OCI-LY7 (cell line): ENCODE measurements around the gene MACROD2. TPM values are rescaled to one million over a fixed set of nuclear protein-coding genes. Genes with fewer than 3 reads are reported as not detected.

Experiments
- BruUV-seq: library from RNA; stranded (reverse); fragments of 400-500 nt; replicated peaks from 2 replicates; lab custom pipeline; 2021; lab: Mats Ljungman, UMichigan
- CTCF ChIA-PET: fragments of 300-600 bp; sonication (Branson Sonifier 250); formaldehyde crosslinking; loops from one replicate; lab custom pipeline; 2022; ENCODE audit warnings: antibody characterized with exemption; ENCODE audit not compliant: unreplicated experiment; lab: Charles Lee
- POLR2A ChIA-PET: fragments of 300-600 bp; sonication (Branson Sonifier 250); formaldehyde crosslinking; loops from one replicate; lab custom pipeline; 2022; ENCODE audit warnings: antibody characterized with exemption; lab: Charles Lee
- DNase-seq: peaks from one replicate; pipeline ENCODE4 v3.0.0-alpha.2; 2015; ENCODE audit warnings: low spot score
- H2AFZ ChIP-seq: fragments of 200-600 bp; sonication (generic), shearing (Covaris generic); 2 replicates; pipeline ENCODE4 v1.6.1; 2014; ENCODE audit warnings: mild to moderate bottlenecking, antibody characterized with exemption, low read length, moderate library complexity
- H3K27ac ChIP-seq: fragments of 200-600 bp; sonication (generic); 2 replicates; pipeline ENCODE4 v1.5.1; 2014; ENCODE audit warnings: mixed run types, low read depth, mild to moderate bottlenecking, moderate library complexity, low read length, inconsistent platforms; ENCODE audit not compliant: poor library complexity, severe bottlenecking
- H3K36me3 ChIP-seq: fragments of 200-600 bp; sonication (generic); 2 replicates; pipeline ENCODE4 v1.6.1; 2014; ENCODE audit warnings: mild to moderate bottlenecking, antibody characterized with exemption, low read length, moderate library complexity, mixed read lengths; ENCODE audit not compliant: insufficient read depth
- H3K4me1 ChIP-seq: fragments of 200-600 bp; sonication (generic); 2 replicates; pipeline ENCODE4 v1.5.1; 2014; ENCODE audit warnings: mild to moderate bottlenecking, low read length; ENCODE audit not compliant: insufficient read depth, poor library complexity, severe bottlenecking
- H3K4me2 ChIP-seq: fragments of 200-600 bp; sonication (generic); 2 replicates; pipeline ENCODE4 v1.6.1; 2014; ENCODE audit warnings: mild to moderate bottlenecking, low read length
- H3K4me3 ChIP-seq: fragments of 200-600 bp; sonication (generic); 2 replicates; pipeline ENCODE4 v1.5.1; 2014; ENCODE audit warnings: mild to moderate bottlenecking, low read depth, low read length; ENCODE audit not compliant: poor library complexity, severe bottlenecking
- H3K79me2 ChIP-seq: fragments of 200-600 bp; sonication (generic); 2 replicates; pipeline ENCODE4 v1.6.1; 2016; ENCODE audit warnings: low read depth, mild to moderate bottlenecking, low read length, moderate library complexity, mixed read lengths; ENCODE audit not compliant: insufficient read depth
- H3K9me2 ChIP-seq: fragments of 200-600 bp; sonication (generic); 2 replicates; pipeline ENCODE4 v1.6.1; 2016; ENCODE audit warnings: mild to moderate bottlenecking, low read length, mixed read lengths; ENCODE audit not compliant: insufficient read depth
- H3K9me3 ChIP-seq: fragments of 200-600 bp; sonication (generic); 2 replicates; pipeline ENCODE4 v1.6.1; 2014; ENCODE audit warnings: mild to moderate bottlenecking, mixed run types, low read length, mixed read lengths
- H4K20me1 ChIP-seq: fragments of 200-600 bp; sonication (generic); 2 replicates; pipeline ENCODE4 v1.6.1; 2014; ENCODE audit warnings: mild to moderate bottlenecking, antibody characterized with exemption, low read length, moderate library complexity, mixed read lengths; ENCODE audit not compliant: insufficient read depth
- EZH2phosphoT487 ChIP-seq: fragments of 200-600 bp; sonication (generic); IDR thresholded peaks from 2 replicates; pipeline ENCODE4 v1.6.1; 2018; ENCODE audit warnings: low read depth, borderline replicate concordance, mild to moderate bottlenecking, mixed run types, antibody characterized with exemption, low read length, moderate library complexity, mixed read lengths
- intact Hi-C: fragments of 100-400 bp; cut with micrococcal nuclease; formaldehyde crosslinking; loops from one replicate; pipeline ENCODE4 v1.10.0; 2022; ENCODE audit not compliant: unreplicated experiment
- total RNA-seq, 2 experiments: library from RNA; depleted of rRNA in 1 of 2; stranded (reverse); fragments of >200 nt in 1 of 2; shearing (Covaris generic) in 1 of 2; gene quantifications; 2 replicates each; pipeline ENCODE4 v1.2.3, GENCODE V29; 2014 to 2022
- TF ChIP-seq, protein P1 (sequence below): fragments of 200-600 bp; sonication (generic); conservative IDR thresholded peaks from 2 replicates; pipeline ENCODE4 v1.5.1; 2014; ENCODE audit warnings: mild to moderate bottlenecking, antibody characterized with exemption, low read length, moderate library complexity, mixed read lengths

Gene MACROD2
- total RNA-seq, 2 experiments from 2014 or later: 0.09 to 4.5 TPM

DNA sequence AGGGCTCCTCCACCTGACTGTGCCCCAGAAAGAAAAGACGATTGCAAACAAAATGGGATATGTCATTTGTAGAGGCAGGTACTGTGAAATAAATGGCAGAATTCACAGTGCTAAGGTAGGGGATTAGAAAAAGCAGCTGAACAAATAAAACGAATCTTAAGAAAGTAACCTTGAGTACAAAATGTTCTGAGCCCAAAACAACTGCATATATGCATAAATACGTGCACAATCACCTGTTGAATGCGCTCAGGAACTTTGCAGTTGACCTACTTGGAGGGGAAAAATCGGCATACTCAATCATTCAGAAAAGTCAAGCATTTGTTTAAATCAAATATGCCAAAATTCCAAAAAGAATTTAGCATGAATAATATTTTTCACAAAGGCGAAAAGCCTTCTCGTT lies 1114.2 kb downstream of the MACROD2 start:
- Histone ChIP-seq H3K4me3 (no peak overlapping the region), H3K9me2 (no peaks in the 10 kb centered on the region), H3K4me2 (no peak overlapping the region), H3K36me3 (no peaks in the 10 kb centered on the region), H3K9me3 (no peaks in the 10 kb centered on the region), H2AFZ (no peak overlapping the region), H4K20me1 (no peaks in the 10 kb centered on the region), H3K27ac (no peak overlapping the region), H3K79me2 (no peaks in the 10 kb centered on the region), H3K4me1 (no peaks in the 10 kb centered on the region)
- intact Hi-C loops: no loop called here
- ChIA-PET CTCF (no interaction called here), POLR2A (no interaction called here)
- no peak for DNase-seq
- BruUV-seq: no TSS peak
- TF ChIP-seq, protein P1, sequence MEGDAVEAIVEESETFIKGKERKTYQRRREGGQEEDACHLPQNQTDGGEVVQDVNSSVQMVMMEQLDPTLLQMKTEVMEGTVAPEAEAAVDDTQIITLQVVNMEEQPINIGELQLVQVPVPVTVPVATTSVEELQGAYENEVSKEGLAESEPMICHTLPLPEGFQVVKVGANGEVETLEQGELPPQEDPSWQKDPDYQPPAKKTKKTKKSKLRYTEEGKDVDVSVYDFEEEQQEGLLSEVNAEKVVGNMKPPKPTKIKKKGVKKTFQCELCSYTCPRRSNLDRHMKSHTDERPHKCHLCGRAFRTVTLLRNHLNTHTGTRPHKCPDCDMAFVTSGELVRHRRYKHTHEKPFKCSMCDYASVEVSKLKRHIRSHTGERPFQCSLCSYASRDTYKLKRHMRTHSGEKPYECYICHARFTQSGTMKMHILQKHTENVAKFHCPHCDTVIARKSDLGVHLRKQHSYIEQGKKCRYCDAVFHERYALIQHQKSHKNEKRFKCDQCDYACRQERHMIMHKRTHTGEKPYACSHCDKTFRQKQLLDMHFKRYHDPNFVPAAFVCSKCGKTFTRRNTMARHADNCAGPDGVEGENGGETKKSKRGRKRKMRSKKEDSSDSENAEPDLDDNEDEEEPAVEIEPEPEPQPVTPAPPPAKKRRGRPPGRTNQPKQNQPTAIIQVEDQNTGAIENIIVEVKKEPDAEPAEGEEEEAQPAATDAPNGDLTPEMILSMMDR: no peak
- no peak for TF ChIP-seq EZH2phosphoT487

- H3K4me1 ChIP-seq: no peaks in the 10 kb centered on the region
- H3K4me3 ChIP-seq: no peak overlapping the region
- TF ChIP-seq, protein P1: no peak
- TF ChIP-seq EZH2phosphoT487: no peak
- H4K20me1 ChIP-seq: no peaks in the 10 kb centered on the region
- no peaks in the 10 kb centered on the region for H3K9me3 ChIP-seq
- no peaks in the 10 kb centered on the region for H3K9me2 ChIP-seq
- ChIA-PET POLR2A (no interaction called here), CTCF (no interaction called here)
- intact Hi-C loops: no loop called here
- BruUV-seq: no TSS peak
- H2AFZ ChIP-seq: no peak overlapping the region
- no peak overlapping the region for H3K4me2 ChIP-seq
- no peak overlapping the region for H3K27ac ChIP-seq
- no peak for DNase-seq
- H3K36me3 ChIP-seq: no peaks in the 10 kb centered on the region
- no peaks in the 10 kb centered on the region for H3K79me2 ChIP-seq
Observed at GRCh38 chr20:15111654-15112053, 1116.3 kb downstream of the MACROD2 start.

GRCh38 chr20:15113144-15113773 lies 1117.9 kb downstream of the MACROD2 start:
- DNase-seq: no peak
- Histone ChIP-seq H3K4me3 (no peak overlapping the region), H3K27ac (no peak overlapping the region), H3K36me3 (no peaks in the 10 kb centered on the region), H3K9me2 (no peaks in the 10 kb centered on the region), H3K4me1 (no peaks in the 10 kb centered on the region), H3K79me2 (no peaks in the 10 kb centered on the region), H4K20me1 (no peaks in the 10 kb centered on the region), H2AFZ (no peak overlapping the region), H3K4me2 (no peak overlapping the region), H3K9me3 (no peaks in the 10 kb centered on the region)
- ChIA-PET CTCF (no interaction called here), POLR2A (interaction anchor here (1.1 kb wide), 1 partner anchor 14 kb away, joined by 3 read pairs; no protein-coding TSS in a partner anchor)
- intact Hi-C loops: no loop called here
- TF ChIP-seq, protein P1: no peak
- no peak for TF ChIP-seq EZH2phosphoT487
- no TSS peak for BruUV-seq
